Fibroblast of villous mesenchyme (primary cell): ENCODE data around the gene PROC. TPM values are rescaled to one million over a fixed set of nuclear protein-coding genes. Genes with fewer than 3 reads are reported as not detected.

Experiments used
- DNase-seq: peaks from one replicate; pipeline ENCODE4 v3.0.0-alpha.2; 2010; ENCODE audit warnings: low read depth
- H3K4me3 ChIP-seq: 2 replicates; pipeline ENCODE4 v1.5.1; 2011; ENCODE audit warnings: low read depth, mild to moderate bottlenecking, low read length
- CTCF ChIP-seq: IDR thresholded peaks from 2 replicates; pipeline ENCODE4 v1.5.1; 2012; ENCODE audit warnings: low read depth, mild to moderate bottlenecking, low read length; ENCODE audit not compliant: insufficient read depth
- total RNA-seq: library from RNA; depleted of rRNA; stranded (reverse); fragments of >200 nt; gene quantifications from 2 replicates; pipeline ENCODE4 v1.2.3, GENCODE V29; 2012

Gene PROC
- total RNA-seq, 1 donor: not detected

- DNase-seq: no peak
- no peak for TF ChIP-seq CTCF
- H3K4me3 ChIP-seq: no peak overlapping the region
These were observed 25.2 kb upstream of the PROC start for GRCh38 chr2:127392828-127393578.

- no peak overlapping the region for H3K4me3 ChIP-seq
- no peak for DNase-seq
- no peak for TF ChIP-seq CTCF
These were observed 23.7 kb upstream of the PROC start for GRCh38 chr2:127394492-127394891.

DNA sequence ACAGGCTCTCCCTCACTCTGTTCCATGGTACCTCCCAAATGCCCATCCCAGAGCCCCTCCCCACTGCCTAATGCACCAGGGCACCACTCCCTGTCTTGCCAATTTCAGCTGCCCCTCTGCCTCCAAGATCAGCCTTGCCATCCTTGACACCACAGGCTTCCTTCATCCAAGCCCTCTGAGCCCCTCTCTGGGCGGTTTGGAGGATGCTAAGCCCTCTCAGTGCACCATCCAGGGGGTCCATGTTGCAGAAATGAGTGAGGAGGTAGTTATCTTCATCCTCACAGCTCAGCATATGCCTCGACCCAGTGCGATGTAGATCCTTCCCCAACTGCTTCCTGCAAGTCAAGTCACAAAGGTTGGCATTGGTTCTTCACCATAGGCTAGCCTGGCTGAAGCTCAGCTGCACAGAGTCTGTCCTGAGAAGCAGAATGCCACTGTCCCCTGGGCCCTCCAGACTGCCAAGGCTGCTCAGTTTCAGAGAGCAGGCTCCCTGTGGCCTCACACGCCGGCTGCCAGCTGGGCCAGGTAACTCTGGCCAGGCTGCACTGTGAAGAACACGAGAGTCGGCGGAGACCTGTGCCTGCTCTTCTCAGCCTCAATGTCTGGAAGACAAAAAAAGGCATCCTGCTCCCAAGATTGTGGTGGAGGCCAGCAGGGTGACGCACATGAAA is 20.5 kb upstream of the PROC start:
- no peak for DNase-seq
- no peak overlapping the region for H3K4me3 ChIP-seq
- TF ChIP-seq CTCF: no peak

- peak; percentile 94 for DNase-seq
- no peak overlapping the region for H3K4me3 ChIP-seq
- TF ChIP-seq CTCF: no peak
These were observed 20.0 kb upstream of the PROC start for GRCh38 chr2:127398239-127398590.

DNA sequence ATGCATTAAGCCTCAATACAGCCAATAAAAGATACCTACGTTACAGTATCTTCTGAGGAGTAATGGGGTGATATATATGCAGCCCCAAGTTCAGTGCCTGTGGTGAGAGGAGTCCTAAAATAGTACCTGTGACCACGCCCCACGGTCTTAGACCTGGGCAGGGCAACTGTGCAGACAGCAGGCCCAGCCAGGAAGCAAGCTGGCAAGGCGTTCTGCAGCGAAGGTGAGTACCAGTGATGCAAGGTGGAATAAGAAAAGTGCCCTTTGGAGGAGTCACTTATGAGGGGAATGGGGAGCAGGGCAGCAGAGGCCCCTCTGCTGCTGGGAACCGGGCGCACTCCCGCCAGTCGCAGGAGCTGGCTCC is 17.7 kb upstream of the PROC start:
- DNase-seq: no peak
- no peak overlapping the region for H3K4me3 ChIP-seq
- TF ChIP-seq CTCF: no peak

- no peak for TF ChIP-seq CTCF
- no peak overlapping the region for H3K4me3 ChIP-seq
- peak; percentile 72 for DNase-seq
These were observed 17.1 kb upstream of the PROC start for GRCh38 chr2:127400897-127401756.
